HTERT RPE-1 (cell line): ENCODE data around the gene HMGCS2.

Experiments
- in situ Hi-C: fragments of 300-500 bp; cut with MboI; formaldehyde crosslinking; loops from 4 replicates; pipeline ENCODE4 v1.14.3; 2020; ENCODE audit warnings: low sequenced_read_pairs

Gene HMGCS2

GRCh38 chr1:119703666-119704450 is 64.8 kb downstream of the HMGCS2 start:
- in situ Hi-C loops, result no loop called here

GRCh38 chr1:119702384-119702783 is 66.3 kb downstream of the HMGCS2 start:
- in situ Hi-C loops, result no loop called here

GRCh38 chr1:119701659-119702058 is 67.0 kb downstream of the HMGCS2 start:
- in situ Hi-C loops, result no loop called here

GRCh38 chr1:119700326-119700725 is 68.4 kb downstream of the HMGCS2 start:
- in situ Hi-C loops, result no loop called here
